K562 treated with DMSO at 1 percent for 12 hours (cell line): ENCODE results near the gene PUSL1. TPM values are rescaled to one million over a fixed set of nuclear protein-coding genes. Genes with fewer than 3 reads are reported as not detected.

Source experiments
- total RNA-seq: library from RNA; unstranded; fragments of 300-600 nt; gene quantifications from 2 replicates; pipeline ENCODE4 v1.2.3, GENCODE V29; 2022; ENCODE audit not compliant: insufficient read depth

PUSL1 gene
- 55.4 and 63.1 TPM in 2 replicates for total RNA-seq

GRCh38 chr1:1307923-1308755 lies at the start of gene PUSL1, which contains the start of gene ACAP3:
PUSL1 (plus strand) TSS chr1:1308597; CDS start chr1:1308644, 47 bp downstream.
ACAP3 (minus strand) TSS chr1:1307930; CDS start chr1:1307815, 115 bp downstream.

DNA sequence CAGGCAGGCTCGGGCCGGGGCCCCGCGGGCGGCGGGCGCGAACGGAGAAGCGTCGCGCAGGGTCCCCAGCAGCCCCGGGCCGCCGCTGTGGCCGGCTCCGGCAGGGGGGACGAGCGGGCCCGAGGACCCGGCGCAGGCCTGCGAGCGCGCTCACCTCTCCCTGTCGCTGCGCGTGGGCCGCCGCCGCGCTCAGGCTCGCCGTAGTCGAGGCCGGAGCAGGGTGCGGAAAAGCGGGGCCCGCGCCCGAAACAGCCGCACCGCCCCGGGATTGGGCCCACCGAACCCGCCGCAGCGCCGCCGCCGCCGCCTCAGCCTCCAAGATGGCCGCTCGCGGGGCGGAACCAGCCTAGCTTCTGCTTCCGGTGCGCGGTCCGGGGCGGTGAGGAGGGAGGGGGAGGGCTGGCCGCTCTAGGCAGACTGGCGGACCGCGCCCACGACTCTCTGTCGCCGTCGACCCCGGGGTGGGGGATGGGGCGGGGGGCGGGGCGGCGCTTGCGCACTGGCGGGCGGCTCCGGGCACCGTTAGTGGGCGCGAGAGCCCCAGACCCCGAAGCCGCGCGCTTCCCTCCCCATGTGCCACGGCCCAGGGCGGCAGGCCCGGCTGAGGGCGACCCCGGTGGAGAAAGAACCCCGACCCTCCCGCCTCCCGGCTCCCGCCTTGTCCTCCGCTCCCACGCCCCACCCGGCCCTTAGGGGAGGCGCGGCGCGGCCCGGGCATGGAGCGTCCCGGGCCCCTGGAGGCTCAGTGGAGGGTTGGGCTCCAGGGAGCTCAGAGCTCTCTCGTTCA lies 34.7 kb upstream of the PUSL1 start, which contains the start of gene UBE2J2:
UBE2J2 (minus strand) TSS at position 343 of the 787 bp plus-strand sequence. CDS start 5,862 bp downstream, outside the sequence.

DNA sequence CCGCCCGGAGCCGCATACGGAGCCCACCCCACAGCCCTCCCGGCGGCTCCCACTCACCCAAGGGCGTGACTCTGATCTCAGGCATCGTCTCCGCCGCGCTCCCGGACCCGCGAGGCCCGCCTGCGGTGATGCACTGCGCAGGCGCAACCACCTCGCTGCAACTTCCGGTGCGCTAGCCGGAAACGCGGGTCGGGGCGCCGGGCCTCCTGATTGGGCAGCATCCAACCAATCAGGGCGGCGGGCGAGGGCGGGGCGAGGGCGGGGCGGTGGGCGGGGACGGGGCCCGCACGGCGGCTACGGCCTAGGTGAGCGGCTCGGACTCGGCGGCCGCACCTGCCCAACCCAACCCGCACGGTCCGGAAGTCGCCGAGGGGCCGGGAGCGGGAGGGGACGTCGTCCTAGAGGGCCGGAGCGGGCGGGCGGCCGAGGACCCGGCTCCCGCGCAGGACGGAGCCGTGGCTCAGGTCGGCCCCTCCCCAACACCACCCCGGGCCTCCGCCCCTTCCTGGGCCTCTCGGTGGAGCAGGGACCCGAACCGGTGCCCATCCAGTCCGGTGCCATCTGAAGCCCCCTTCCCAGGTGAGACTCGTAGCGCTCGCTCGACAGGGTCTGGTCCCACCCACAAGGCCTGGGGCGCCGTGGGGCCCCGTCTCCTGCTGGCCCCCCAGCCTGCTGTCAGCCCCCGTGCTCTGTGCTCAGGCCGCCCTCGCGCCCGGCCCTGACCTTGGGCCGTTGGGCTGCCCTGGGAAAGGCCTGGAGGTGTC lies 16.3 kb downstream of the PUSL1 start, which contains the start of the genes CPTP and INTS11:
CPTP (plus strand) TSS at position 279 of the 764 bp plus-strand sequence. CDS start 2,109 bp downstream, outside the sequence.
INTS11 (minus strand) TSS at position 137 of the 764 bp plus-strand sequence; CDS start at position 85, 52 bp downstream.

DNA sequence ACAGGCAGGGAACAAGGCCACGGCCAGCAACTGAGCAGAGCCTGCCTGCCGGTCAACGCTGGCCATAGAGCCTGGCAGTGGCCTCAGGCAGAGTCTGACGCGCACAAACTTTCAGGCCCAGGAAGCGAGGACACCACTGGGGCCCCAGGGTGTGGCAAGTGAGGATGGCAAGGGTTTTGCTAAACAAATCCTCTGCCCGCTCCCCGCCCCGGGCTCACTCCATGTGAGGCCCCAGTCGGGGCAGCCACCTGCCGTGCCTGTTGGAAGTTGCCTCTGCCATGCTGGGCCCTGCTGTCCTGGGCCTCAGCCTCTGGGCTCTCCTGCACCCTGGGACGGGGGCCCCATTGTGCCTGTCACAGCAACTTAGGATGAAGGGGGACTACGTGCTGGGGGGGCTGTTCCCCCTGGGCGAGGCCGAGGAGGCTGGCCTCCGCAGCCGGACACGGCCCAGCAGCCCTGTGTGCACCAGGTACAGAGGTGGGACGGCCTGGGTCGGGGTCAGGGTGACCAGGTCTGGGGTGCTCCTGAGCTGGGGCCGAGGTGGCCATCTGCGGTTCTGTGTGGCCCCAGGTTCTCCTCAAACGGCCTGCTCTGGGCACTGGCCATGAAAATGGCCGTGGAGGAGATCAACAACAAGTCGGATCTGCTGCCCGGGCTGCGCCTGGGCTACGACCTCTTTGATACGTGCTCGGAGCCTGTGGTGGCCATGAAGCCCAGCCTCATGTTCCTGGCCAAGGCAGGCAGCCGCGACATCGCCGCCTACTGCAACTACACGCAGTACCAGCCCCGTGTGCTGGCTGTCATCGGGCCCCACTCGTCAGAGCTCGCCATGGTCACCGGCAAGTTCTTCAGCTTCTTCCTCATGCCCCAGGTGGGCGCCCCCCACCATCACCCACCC lies 22.9 kb downstream of the PUSL1 start, which contains the start of gene TAS1R3:
TAS1R3 (plus strand) TSS at position 213 of the 898 bp plus-strand sequence; CDS start at position 279, 66 bp downstream.

GRCh38 chr1:1349256-1350012 lies 41.0 kb downstream of the PUSL1 start, which contains the start of gene DVL1:
DVL1 (minus strand) TSS chr1:1349418; CDS start chr1:1349065, 353 bp downstream.

GRCh38 chr1:1358433-1359271 lies 50.3 kb downstream of the PUSL1 start, which contains the start of gene MXRA8:
MXRA8 (minus strand) TSS chr1:1358555; CDS start chr1:1358504, 51 bp downstream.

Other genes with a start within 250 kb of the PUSL1 start
- gene RNF223, start 234.3 kb upstream of the PUSL1 start, total RNA-seq = not detected in 2 replicates
- 18.6 and 20.1 TPM in 2 replicates for gene C1orf159, start 192.5 kb upstream of the PUSL1 start, total RNA-seq
- gene TTLL10, start 134.7 kb upstream of the PUSL1 start, total RNA-seq = not detected in 2 replicates
- gene TNFRSF18, start 102.0 kb upstream of the PUSL1 start, total RNA-seq = not detected in 2 replicates
- not detected in 2 replicates for gene TNFRSF4, start 94.4 kb upstream of the PUSL1 start, total RNA-seq
- gene SDF4, start 76.6 kb upstream of the PUSL1 start, total RNA-seq = 225 and 241 TPM in 2 replicates
- 10.9 and 12.4 TPM in 2 replicates for gene B3GALT6, start 76.4 kb upstream of the PUSL1 start, total RNA-seq
- 1.5 TPM in 1 of 2 replicates, not detected in the other for gene C1QTNF12, start 61.9 kb upstream of the PUSL1 start, total RNA-seq
- 113 and 137 TPM in 2 replicates for gene UBE2J2, start 34.7 kb upstream of the PUSL1 start, total RNA-seq
- gene SCNN1D, start 28.2 kb upstream of the PUSL1 start, total RNA-seq = 1.6 and 1.8 TPM in 2 replicates
- 32.4 and 42.0 TPM in 2 replicates for gene ACAP3, start 667 bp upstream of the PUSL1 start, total RNA-seq
- gene INTS11, start 16.1 kb downstream of the PUSL1 start, total RNA-seq = 176 and 179 TPM in 2 replicates
- 25.3 and 37.2 TPM in 2 replicates for gene CPTP, start 16.2 kb downstream of the PUSL1 start, total RNA-seq
- gene TAS1R3, start 22.7 kb downstream of the PUSL1 start, total RNA-seq = 0.51 and 0.98 TPM in 2 replicates
- gene DVL1, start 40.8 kb downstream of the PUSL1 start, total RNA-seq = 71.5 and 80.2 TPM in 2 replicates
- 9.5 and 9.6 TPM in 2 replicates for gene MXRA8, start 50.0 kb downstream of the PUSL1 start, total RNA-seq
- gene AURKAIP1, start 66.6 kb downstream of the PUSL1 start, total RNA-seq = 226 and 364 TPM in 2 replicates
- 73.7 and 213 TPM in 2 replicates for gene CCNL2, start 90.7 kb downstream of the PUSL1 start, total RNA-seq
- 103 and 150 TPM in 2 replicates for gene MRPL20, start 98.7 kb downstream of the PUSL1 start, total RNA-seq
- not detected in 2 replicates for gene ANKRD65, start 112.7 kb downstream of the PUSL1 start, total RNA-seq
- gene VWA1, start 127.1 kb downstream of the PUSL1 start, total RNA-seq = 12.1 and 22.7 TPM in 2 replicates
- not detected in 2 replicates for gene ATAD3C, start 141.1 kb downstream of the PUSL1 start, total RNA-seq
- 19.0 and 23.1 TPM in 2 replicates for gene ATAD3B, start 163.2 kb downstream of the PUSL1 start, total RNA-seq
- 71.8 and 72.2 TPM in 2 replicates for gene ATAD3A, start 203.6 kb downstream of the PUSL1 start, total RNA-seq
- 1.6 and 1.7 TPM in 2 replicates for gene TMEM240, start 232.0 kb downstream of the PUSL1 start, total RNA-seq